ENCODE results near the gene ECE2.
"Not testable (repeated sequence)": the region's sequence is repeated elsewhere in the genome, so short reads cannot be mapped to it uniquely, and the experiment has no call there.

The ECE2 gene

DNA sequence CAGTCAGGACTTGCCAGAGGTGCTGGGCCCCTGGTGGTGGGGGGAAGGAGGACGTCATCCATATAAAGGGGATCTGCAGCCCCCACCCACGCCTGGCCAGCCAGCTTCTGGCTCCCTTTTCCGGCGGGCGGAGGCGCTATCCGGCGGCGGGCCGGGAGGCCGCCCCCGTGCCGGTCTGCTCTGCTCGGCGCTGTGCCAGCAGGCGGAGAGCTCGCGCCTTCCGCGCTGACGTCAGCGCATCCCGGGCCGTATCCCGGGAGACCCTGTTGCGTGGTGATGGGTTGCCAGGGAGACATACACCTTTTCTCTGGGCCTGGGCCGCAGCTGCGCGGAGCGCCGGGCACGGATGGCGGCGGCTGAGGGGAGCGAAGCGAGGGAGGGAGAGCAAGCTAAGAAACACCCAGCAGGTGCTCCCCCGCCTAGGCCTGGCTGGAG lies 62.7 kb downstream of the ECE2 start:
- DNase-seq: peak; percentile 91

DNA sequence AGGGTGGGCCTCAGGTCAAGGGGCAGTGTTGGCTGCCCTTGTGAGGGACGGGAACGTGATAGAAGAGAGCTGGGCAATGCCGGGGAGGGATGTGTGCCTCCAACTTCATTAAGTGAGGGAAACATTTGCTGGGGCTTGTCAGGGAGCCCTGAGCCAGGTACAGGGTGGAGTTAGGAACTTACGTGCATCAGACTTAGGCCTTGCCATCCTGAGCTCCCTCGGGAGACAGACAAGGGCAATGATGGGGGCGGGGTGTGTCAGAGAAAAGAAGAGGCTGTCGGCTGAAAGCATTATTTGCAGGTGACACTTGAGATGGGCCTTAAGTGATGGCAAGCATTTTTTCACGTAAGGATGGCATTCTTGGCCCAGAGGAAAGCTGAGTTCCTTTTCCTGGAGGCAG lies 63.2 kb downstream of the ECE2 start:
- no peak for DNase-seq

DNA sequence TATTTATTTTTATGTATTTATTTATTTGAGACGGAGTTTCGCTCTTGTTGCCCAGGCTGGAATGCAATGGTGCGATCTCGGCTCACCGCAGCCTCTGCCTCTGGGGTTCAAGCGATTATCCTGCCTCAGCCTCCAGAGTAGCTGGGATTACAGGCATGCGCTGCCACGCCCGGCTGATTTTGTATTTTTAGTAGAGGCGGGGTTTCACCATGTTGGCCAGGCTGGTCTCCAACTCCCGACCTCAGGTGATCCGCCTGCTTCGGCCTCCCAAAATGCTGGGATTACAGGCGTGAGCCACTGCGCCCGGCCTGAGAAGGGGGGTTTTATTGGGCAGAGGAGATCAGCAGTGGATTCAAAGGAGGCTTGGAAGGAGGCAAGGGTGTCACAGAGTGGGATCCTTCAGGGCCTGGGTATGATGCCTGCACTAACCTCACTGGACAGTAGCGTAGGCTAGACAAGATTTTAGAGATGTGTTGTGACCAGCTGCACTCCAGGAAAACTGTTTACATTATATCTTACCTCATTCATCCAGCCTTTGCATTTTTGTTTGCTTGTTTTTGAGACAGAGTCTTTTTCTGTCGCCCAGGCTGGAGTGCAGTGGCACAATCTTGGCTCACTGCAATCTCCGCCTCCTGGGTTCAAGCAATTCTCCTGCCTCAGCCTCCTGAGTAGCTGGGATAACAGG lies 63.8 kb downstream of the ECE2 start:
- DNase-seq: not testable (repeated sequence)

DNA sequence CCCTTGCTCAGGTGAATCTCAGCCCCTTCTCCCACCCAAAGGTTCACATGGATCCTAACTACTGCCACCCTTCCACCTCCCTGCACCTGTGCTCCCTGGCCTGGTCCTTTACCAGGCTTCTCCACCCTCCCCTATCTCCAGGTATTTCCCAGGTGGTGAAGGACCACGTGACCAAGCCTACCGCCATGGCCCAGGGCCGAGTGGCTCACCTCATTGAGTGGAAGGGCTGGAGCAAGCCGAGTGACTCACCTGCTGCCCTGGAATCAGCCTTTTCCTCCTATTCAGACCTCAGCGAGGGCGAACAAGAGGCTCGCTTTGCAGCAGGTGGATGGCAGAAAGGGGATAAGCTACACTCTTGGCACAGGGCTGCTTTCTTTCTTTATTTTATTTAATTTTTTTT lies 66.1 kb downstream of the ECE2 start:
- DNase-seq: no peak
